ENCODE results near the gene TBX10.
"Not testable (repeated sequence)": the region's sequence is repeated elsewhere in the genome, so short reads cannot be mapped to it uniquely, and the experiment has no call there.

- not testable (repeated sequence) for TF ChIP-seq POLR2A, POLR2AphosphoS5 (IDR thresholded peaks at IDR 0.05; ENCODE audit: low read depth, low read length)
Measured at GRCh38 chr11:67618901-67619659, 20.5 kb downstream of the TBX10 start.
